NCI-H82 (cell line): ENCODE measurements around the gene PSMB11.

Experiments used
- DNase-seq: peaks from one replicate; lab custom pipeline; 2025; lab: John Stamatoyannopoulos, UW

PSMB11 gene

GRCh38 chr14:23043754-23044153 is 1.7 kb downstream of the PSMB11 start:
- no peak for DNase-seq

GRCh38 chr14:23044840-23045239 is 2.8 kb downstream of the PSMB11 start:
- no peak for DNase-seq

GRCh38 chr14:23045419-23046357 is 3.7 kb downstream of the PSMB11 start:
- no peak for DNase-seq

GRCh38 chr14:23047034-23047634 is 5.1 kb downstream of the PSMB11 start:
- DNase-seq = no peak

GRCh38 chr14:23047751-23048693 is 6.0 kb downstream of the PSMB11 start:
- no peak for DNase-seq

- DNase-seq = no peak
Observed at GRCh38 chr14:23049011-23049410, 7.0 kb downstream of the PSMB11 start.

DNA sequence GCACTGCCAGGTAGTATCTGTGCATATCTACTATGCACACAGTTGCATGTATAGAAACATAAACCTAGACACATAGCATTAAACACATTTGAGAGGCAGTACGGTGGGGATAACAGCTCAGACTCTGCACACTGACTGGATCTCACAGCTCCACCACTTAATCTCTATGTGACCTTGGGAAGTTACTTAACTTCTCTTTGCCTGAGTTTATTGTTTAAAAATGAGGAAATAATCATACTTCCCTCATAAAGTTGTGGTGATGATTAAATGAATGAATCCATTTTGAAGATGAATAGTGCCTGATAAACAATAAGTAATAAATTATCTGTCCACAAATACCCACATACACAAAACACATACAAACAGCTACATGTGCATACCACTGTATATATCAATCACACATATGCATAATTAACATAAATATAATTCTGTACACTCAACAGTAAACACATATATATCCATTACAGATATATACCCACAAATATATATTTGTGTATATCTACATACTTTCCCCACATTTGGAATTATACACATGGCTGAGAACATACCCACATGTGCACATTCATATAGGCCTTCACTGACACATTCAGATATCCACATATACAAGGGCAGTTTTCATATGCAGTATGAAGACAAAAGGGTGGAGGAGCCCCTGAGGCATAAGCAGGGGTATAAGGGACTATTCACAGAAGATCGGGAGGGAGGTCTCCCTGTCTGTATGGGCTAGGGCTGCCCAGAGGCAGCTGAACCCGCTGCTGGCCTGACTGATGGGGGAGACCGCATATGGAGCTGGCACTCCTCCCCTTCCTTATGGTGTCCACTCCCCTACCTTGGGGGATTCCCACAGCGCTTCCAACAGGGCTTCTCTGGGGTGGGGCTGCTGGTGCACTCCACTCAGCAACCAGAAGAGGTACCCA is 9.4 kb downstream of the PSMB11 start:
- no peak for DNase-seq

- DNase-seq = no peak
Observed at GRCh38 chr14:23052182-23052623, 10.2 kb downstream of the PSMB11 start.

DNA sequence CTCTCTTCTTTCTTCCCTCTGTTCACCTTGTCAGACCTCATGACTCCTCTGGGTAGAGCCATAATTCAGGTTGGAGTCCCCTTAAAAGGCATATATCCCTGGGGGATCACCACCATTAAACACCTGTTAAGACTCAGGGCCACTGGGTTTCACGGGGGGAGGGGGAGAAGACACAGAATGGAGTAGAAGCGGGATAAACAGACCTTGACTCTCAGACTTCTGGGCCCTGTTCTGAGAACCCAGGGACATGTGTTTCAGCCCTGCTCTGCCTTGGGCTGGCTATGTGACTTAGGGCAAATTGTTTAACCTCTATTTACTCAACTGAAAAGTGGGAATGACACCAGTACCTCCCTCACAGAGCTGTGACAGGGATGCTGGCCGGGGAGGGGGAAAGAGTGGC is 10.7 kb downstream of the PSMB11 start:
- no peak for DNase-seq

DNA sequence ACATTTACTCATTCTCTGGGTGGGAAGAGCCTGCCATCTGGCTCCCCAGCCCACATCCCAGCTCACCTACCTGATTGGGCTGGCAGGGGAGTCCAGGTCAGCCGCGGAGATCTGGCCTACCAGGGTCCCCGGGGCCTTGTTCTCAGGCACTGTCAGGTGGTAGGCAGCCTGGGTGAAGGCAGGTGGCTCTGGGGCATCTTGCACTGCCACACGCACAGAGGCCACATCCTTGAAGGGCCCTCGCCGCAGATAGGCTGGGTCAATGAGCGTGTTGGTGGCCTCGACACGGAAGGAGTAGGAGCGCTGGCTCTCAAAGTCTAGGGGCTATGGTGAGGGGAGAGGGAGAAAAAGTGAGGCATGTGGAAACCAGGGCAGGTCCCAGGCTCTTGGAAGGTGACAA is 11.4 kb downstream of the PSMB11 start:
- no peak for DNase-seq

GRCh38 chr14:23054000-23054811 is 12.2 kb downstream of the PSMB11 start:
- DNase-seq = no peak

- DNase-seq = no peak
Observed at GRCh38 chr14:23055147-23055550, 13.1 kb downstream of the PSMB11 start.

DNA sequence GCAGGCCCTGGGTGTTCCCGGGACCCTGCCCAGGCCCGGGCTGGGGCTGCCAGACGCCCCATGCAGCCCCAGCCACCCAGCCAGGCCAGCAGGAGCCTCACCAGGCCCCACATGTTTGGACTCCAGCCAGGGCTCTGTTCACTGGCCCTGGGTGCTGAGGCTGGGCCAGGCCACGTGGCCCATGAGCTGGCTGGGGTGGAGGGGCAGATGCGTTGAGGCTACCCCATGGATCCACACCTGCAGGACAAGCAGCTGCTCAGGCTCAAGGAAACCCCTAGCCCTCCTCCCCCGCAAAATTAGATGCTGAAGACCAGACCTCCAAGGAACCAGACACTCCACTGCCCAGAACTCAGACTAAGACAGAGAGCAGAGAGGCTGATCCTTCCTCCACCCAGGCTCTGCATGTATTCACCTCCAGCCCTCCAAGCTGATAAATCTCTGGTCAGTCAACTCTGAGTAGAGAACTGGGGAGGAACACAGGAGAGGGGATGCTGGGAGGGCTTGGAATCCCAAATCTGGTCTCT is 13.7 kb downstream of the PSMB11 start:
- DNase-seq = no peak

DNA sequence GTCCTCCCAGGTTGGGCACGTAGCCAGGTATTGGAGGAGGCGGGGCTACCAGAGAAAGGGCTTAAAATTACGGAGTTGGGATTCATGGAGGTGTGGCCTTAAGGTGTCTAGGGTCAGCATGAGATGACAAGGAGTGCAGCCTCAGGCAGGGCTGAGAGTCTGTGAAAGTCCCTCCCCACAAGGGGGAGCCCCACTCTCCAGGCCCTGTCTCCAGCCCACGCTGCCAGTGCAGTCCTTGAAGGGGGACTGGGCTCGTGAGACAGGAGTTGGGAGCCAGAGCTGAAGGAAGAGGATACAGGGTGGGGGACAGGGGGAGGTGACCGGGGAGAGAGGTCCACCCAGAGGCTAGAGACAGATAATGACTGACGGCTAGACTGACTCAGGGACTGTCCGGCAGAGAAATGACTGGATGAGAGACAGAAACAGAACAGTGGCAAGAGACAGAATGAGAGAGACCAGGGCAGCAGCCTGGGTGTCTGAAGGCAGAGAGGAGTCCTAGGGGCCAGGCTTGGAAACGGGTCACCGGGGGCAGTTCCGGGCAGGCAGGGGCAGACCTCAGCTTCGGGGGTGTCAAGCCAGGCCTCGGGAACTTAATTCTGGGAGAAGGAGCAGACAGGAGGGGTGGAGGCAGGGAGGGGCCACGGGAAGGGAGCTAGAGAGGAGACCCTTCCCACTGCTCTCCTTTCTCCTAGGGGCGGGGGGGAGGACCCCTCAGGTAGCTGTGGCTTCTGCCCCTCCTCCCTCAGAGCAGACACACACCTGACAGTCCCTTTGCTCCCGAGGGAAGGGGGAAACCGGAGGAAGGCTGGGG is 14.3 kb downstream of the PSMB11 start:
- DNase-seq = no peak

- DNase-seq = no peak
Observed at GRCh38 chr14:23056956-23057756, 15.1 kb downstream of the PSMB11 start, which contains the start of gene CDH24. Gene CDH24 (minus strand): TSS chr14:23057520. CDS start chr14:23055733, 1,787 bp downstream.

DNA sequence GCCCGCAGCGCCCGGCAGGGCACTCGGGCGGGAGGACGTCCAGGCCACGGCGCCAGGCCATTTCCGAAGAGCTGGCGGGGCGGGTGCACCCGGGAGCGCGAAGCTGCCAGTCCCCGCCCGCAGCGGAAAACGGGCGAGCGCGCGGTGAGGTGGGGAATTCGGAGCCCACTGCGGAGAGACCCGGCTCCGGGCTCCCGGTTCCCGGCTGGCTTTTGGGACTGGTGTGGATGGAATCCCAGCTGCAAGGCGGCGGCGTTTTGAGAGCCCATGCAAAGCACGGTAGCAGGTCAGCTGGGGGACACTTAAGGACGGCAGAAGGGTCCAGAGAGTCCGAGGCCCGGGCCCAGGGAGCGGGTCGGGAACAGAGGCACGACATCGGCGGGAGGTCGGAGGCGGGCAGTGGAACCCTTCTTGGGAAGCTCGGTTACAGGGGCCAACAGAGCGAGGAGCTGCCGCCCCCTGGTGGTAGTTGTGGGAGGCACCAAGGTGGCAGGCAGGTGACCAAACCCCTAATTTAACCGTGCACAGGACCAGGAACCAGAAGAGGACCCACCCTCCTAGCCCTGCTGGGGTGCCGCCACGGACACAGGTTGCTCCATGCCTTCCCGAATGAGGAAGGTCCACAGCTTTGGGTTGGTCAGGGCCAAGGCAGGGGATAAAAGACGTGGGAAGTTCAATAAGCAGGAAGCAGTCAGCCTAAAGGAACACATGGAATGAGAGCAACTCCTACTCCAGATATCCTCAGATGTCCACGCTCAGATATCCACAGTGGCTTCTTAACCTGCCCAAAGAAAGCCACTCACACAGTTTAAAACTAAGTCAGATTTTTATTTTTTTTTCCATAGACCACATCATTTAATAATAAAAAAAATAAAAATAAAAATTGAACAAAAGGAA is 16.0 kb downstream of the PSMB11 start:
- no peak for DNase-seq
